ENCODE results near the gene TRPV2.

TRPV2 gene

DNA sequence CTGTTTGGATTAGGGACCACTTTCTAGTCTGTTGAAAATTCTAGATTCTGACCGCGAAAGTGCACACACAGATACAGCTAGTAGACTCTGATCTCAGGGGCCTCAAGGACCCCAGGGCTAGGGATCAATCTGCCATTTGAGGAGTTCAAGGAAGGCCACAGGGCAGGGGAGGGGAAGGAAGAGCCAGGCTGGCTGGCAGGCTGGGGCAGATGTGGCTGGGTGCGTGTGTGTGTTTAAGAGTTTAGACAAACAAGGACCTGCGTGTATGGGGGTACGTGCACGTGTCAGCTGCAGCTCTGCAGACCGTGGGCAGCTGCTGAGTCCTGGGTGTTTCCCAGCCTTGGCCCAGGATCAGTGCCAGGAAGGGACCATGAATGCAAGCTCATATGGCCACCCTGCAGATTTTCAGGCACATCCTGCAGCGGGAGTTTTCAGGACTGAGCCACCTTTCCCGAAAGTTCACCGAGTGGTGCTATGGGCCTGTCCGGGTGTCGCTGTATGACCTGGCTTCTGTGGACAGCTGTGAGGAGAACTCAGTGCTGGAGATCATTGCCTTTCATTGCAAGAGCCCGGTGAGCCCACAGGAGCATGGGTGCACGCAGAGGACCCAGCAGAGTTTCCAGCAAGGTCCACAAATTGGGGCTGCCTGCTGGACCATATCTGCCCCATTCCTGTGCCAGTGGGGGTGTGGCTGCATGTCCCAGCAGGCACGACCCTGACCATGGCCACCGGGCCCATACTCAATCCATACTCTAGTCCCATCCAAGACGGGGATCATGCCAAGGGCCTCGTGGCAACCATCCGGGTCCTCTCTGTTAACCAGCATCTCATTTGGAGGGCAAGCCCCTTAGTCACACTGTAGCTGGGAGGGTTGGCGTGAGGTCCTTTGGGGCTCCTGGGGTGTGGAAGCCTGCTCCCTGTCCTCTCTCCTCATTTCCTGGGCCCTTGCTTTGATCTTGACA lies 10.6 kb downstream of the TRPV2 start:
- Histone ChIP-seq H3K4me3 (ENCODE audit: low read depth, low read length) (no peak overlapping the region), H3K4me1 (ENCODE audit: control insufficient read depth, insufficient read depth, low read length, unreplicated experiment) (no peaks in the 10 kb centered on the region), H3K27ac (ENCODE audit: low read depth, low read length) (no peak overlapping the region), H2AFZ (ENCODE audit: low read length, unreplicated experiment) (no peak overlapping the region), H3K36me3 (ENCODE audit: insufficient read depth, low read length) (peaks cover 9% of the 10 kb centered on the region; the same call in 1 of the 2 replicates), H3K79me2 (ENCODE audit: control insufficient read depth, insufficient read depth, low read length, unreplicated experiment) (peaks cover 5% of the 10 kb centered on the region), H3K27me3 (ENCODE audit: insufficient read depth, low read length) (no peaks in the 10 kb centered on the region)

DNA sequence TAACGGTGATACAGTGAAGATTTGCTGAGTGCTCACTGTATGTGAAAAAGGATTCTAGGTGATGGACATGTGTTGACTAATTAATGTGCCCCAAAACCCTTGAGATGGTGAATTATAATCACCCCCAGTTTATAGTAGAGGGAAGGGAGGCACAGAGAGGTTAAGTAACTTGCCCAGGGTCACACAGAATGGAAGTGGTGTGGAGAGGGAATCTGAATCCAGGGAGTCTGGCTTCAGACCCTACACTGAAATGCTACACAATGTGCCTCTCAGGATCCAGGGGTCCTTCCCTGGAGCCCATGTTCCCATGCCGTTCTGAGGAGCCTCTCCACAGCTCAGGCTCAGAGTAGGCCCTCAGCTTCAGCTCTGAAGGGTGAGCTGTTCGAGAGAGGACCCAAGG lies 11.6 kb downstream of the TRPV2 start:
- Histone ChIP-seq H3K27ac (ENCODE audit: low read depth, low read length) (no peak overlapping the region), H3K4me1 (ENCODE audit: control insufficient read depth, insufficient read depth, low read length, unreplicated experiment) (no peaks in the 10 kb centered on the region), H3K27me3 (ENCODE audit: insufficient read depth, low read length) (no peaks in the 10 kb centered on the region), H3K79me2 (ENCODE audit: control insufficient read depth, insufficient read depth, low read length, unreplicated experiment) (no peaks in the 10 kb centered on the region), H3K36me3 (ENCODE audit: insufficient read depth, low read length) (peaks cover 5% of the 10 kb centered on the region; the same call in 1 of the 2 replicates), H3K4me3 (ENCODE audit: low read depth, low read length) (no peak overlapping the region), H2AFZ (ENCODE audit: low read length, unreplicated experiment) (no peak overlapping the region)

DNA sequence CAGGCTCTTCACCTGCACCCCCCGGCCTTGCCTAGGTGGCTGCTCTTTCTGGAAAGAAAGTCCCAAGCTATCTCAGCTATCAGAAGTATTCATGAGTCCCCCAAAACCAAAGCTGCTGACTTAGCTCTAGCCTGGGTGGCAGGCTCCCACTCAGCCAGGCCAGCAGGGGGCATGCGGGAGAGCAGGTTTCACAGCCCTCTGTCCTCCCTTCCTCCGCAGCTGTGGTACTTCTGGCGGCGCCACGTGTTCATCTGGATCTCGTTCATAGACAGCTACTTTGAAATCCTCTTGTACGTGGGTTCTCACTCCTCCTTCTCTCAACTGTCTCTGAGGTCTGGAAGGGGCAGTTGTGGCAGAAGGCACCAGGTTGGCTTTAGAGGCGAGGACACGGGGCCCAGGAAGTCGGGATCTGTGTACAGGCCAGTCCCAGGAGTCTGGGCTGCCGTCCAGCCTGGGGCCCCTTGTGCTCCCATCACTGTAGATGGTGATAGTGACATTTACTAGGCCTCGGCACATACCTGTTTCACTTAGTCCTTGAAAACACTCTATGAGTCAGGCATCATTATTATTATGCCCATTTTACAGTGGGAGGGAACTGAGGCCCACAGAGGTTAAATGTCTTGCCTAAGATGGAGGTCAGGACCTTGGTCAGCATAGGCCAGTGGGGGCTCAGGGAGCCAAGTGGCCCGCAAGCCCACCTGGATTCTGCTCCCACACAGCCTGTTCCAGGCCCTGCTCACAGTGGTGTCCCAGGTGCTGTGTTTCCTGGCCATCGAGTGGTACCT lies 12.9 kb downstream of the TRPV2 start:
- Histone ChIP-seq H3K27ac (ENCODE audit: low read depth, low read length) (no peak overlapping the region), H3K36me3 (ENCODE audit: insufficient read depth, low read length) (peaks cover 5% of the 10 kb centered on the region; the same call in 1 of the 2 replicates)

DNA sequence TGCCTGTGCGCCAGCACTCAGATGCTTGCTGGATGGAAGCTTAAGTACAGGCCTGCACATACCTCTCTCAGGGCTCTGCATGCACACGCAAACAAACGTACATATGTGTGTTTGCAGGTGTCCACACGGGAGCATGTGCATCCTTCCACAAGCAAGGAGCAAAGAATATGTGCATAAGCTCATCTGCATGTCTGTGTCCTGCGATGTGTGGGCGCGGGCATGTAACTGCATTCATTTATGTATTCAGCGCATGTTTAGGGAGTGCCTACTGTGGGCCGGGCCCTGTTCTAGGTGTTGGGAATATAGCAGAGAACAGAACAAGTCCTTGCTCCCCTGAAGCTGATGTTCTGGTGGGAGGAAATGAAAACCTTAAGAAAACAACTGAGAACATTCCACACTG lies 13.7 kb downstream of the TRPV2 start:
- no peaks in the 10 kb centered on the region for H3K4me1 ChIP-seq (ENCODE audit: control insufficient read depth, insufficient read depth, low read length, unreplicated experiment)
- no peak overlapping the region for H3K4me3 ChIP-seq (ENCODE audit: low read depth, low read length)
- H2AFZ ChIP-seq (ENCODE audit: low read length, unreplicated experiment): no peak overlapping the region
- no peaks in the 10 kb centered on the region for H3K27me3 ChIP-seq (ENCODE audit: insufficient read depth, low read length)
- H3K36me3 ChIP-seq (ENCODE audit: insufficient read depth, low read length): peaks cover 5% of the 10 kb centered on the region; the same call in 1 of the 2 replicates
- H3K79me2 ChIP-seq (ENCODE audit: control insufficient read depth, insufficient read depth, low read length, unreplicated experiment): no peaks in the 10 kb centered on the region
- no peak overlapping the region for H3K27ac ChIP-seq (ENCODE audit: low read depth, low read length)

More for the DNA sequence above, 12.9 kb downstream of the TRPV2 start:
- H3K4me3 ChIP-seq (ENCODE audit: low read depth, low read length): no peak overlapping the region
- no peaks in the 10 kb centered on the region for H3K4me1 ChIP-seq (ENCODE audit: control insufficient read depth, insufficient read depth, low read length, unreplicated experiment)
- no peaks in the 10 kb centered on the region for H3K27me3 ChIP-seq (ENCODE audit: insufficient read depth, low read length)
- no peaks in the 10 kb centered on the region for H3K79me2 ChIP-seq (ENCODE audit: control insufficient read depth, insufficient read depth, low read length, unreplicated experiment)
- H2AFZ ChIP-seq (ENCODE audit: low read length, unreplicated experiment): no peak overlapping the region

DNA sequence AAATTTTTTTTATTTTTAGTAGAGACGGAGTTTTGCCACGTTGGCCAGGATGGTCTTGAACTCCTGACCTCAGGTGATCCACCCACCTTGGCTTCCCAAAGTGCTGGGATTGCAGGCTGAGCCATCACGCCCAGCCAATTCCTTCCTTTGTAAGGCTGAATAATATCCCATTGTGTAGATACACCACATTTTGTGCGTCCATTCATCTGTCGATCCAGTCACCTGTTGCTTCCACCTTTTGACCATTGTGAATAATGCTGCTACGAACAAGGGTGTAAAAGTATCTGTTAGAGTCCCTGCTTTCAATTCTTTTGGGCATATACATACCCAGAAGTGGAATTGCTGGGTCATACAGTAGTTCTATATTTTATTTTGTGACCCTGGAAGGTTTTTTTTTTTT lies 15.3 kb downstream of the TRPV2 start:
- Histone ChIP-seq H3K4me1 (ENCODE audit: control insufficient read depth, insufficient read depth, low read length, unreplicated experiment) (no peaks in the 10 kb centered on the region), H3K27ac (ENCODE audit: low read depth, low read length) (no peak overlapping the region), H3K36me3 (ENCODE audit: insufficient read depth, low read length) (peaks cover 5% of the 10 kb centered on the region; the same call in 1 of the 2 replicates), H3K4me3 (ENCODE audit: low read depth, low read length) (no peak overlapping the region), H2AFZ (ENCODE audit: low read length, unreplicated experiment) (no peak overlapping the region), H3K27me3 (ENCODE audit: insufficient read depth, low read length) (no peaks in the 10 kb centered on the region), H3K79me2 (ENCODE audit: control insufficient read depth, insufficient read depth, low read length, unreplicated experiment) (no peaks in the 10 kb centered on the region)

DNA sequence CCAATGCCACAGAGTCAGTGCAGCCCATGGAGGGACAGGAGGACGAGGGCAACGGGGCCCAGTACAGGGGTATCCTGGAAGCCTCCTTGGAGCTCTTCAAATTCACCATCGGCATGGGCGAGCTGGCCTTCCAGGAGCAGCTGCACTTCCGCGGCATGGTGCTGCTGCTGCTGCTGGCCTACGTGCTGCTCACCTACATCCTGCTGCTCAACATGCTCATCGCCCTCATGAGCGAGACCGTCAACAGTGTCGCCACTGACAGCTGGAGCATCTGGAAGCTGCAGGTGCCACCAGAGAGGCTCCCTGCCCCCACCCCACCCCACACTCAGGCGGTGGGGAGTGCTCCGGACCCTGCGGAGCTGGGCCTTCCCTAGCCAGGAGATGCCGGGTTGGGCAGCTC lies 16.6 kb downstream of the TRPV2 start:
- H3K36me3 ChIP-seq (ENCODE audit: insufficient read depth, low read length): peaks cover 5% of the 10 kb centered on the region; the same call in 1 of the 2 replicates
- no peaks in the 10 kb centered on the region for H3K79me2 ChIP-seq (ENCODE audit: control insufficient read depth, insufficient read depth, low read length, unreplicated experiment)
- H3K4me3 ChIP-seq (ENCODE audit: low read depth, low read length): no peak overlapping the region
- no peak overlapping the region for H2AFZ ChIP-seq (ENCODE audit: low read length, unreplicated experiment)
- no peaks in the 10 kb centered on the region for H3K27me3 ChIP-seq (ENCODE audit: insufficient read depth, low read length)
- no peaks in the 10 kb centered on the region for H3K4me1 ChIP-seq (ENCODE audit: control insufficient read depth, insufficient read depth, low read length, unreplicated experiment)
- no peak overlapping the region for H3K27ac ChIP-seq (ENCODE audit: low read depth, low read length)

DNA sequence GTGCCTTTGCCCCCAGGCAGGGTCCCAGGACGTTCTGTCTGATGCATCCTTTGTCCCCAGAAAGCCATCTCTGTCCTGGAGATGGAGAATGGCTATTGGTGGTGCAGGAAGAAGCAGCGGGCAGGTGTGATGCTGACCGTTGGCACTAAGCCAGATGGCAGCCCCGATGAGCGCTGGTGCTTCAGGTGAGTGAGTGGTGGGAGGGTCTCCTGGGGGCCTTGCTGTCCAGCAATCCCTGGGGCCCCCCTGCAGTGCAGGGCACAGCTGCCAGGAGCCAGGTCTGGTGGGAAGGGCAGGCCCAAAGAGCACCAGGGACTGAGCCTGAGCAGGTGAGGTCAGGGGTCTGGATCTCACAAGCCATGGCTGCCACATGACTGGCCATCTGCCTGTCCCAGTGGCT lies 18.1 kb downstream of the TRPV2 start:
- Histone ChIP-seq H3K36me3 (ENCODE audit: insufficient read depth, low read length) (peaks cover 5% of the 10 kb centered on the region; the same call in 1 of the 2 replicates), H3K27me3 (ENCODE audit: insufficient read depth, low read length) (no peaks in the 10 kb centered on the region), H2AFZ (ENCODE audit: low read length, unreplicated experiment) (no peak overlapping the region), H3K4me1 (ENCODE audit: control insufficient read depth, insufficient read depth, low read length, unreplicated experiment) (peaks cover 3% of the 10 kb centered on the region), H3K27ac (ENCODE audit: low read depth, low read length) (no peak overlapping the region), H3K4me3 (ENCODE audit: low read depth, low read length) (no peak overlapping the region), H3K79me2 (ENCODE audit: control insufficient read depth, insufficient read depth, low read length, unreplicated experiment) (no peaks in the 10 kb centered on the region)

DNA sequence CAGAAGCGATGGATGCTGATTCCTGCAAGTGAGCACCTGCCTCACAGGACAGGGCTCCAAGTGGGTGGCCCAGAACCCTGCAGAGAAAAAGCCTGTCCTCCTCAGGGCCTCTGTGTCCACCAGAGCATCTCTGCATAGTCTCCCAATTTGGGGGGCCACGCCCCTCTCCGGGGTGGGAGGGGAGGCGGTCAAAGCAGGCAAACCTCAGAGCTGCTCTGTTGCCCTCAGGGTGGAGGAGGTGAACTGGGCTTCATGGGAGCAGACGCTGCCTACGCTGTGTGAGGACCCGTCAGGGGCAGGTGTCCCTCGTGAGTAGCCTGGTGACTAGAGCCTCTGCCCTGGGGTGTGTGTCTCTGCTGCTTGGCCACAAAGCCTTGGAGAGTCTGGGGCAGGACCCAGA lies 19.3 kb downstream of the TRPV2 start:
- H3K27me3 ChIP-seq (ENCODE audit: insufficient read depth, low read length): no peaks in the 10 kb centered on the region
- H2AFZ ChIP-seq (ENCODE audit: low read length, unreplicated experiment): no peak overlapping the region
- H3K4me3 ChIP-seq (ENCODE audit: low read depth, low read length): no peak overlapping the region
- no peak overlapping the region for H3K27ac ChIP-seq (ENCODE audit: low read depth, low read length)
- H3K36me3 ChIP-seq (ENCODE audit: insufficient read depth, low read length): peaks cover 3% of the 10 kb centered on the region; the same call in 1 of the 2 replicates
- peaks cover 3% of the 10 kb centered on the region for H3K4me1 ChIP-seq (ENCODE audit: control insufficient read depth, insufficient read depth, low read length, unreplicated experiment)
- H3K79me2 ChIP-seq (ENCODE audit: control insufficient read depth, insufficient read depth, low read length, unreplicated experiment): peaks cover 9% of the 10 kb centered on the region

DNA sequence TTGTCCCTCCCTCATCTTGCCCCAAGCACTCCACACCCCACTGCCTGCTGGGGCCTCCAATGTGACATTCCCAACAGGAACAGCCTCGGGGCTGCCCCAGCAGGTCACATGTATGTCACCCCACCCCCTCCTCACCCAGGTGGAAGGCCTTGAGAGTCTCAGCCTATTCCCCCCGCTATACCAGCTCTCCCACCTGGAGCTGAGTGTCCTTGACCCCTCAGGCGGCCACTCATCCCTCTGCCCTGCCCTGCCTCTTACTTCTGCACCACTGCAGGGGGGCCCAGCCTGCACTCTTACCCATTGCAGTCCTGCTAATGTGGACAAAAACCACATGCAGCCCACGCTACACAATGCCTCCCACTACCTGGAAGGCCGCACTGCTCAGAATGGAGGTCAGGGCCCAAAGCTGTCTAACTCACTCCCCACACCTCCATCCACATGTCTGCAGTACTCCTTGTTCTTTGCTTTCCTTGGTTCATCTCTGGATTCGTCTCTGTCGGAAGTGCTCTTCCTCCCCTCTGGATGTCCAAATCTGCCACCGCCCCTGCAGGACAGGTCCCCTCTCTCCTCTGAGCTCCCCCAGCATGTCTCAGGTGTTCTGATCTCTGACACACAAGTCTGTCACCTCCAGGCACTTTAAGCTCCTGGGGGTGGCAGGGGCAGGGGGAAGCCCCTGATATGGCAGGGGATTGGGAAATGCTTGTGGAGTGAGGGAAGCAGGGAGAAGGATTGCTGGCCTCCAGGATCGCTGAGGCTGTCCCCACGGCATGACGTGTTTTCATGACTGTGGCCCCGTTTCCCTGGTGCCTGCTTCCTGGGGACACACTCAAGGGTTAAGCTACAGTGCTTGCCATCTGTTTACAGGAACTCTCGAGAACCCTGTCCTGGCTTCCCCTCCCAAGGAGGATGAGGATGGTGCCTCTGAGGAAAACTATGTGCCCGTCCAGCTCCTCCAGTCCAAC lies 20.8 kb downstream of the TRPV2 start:
- H3K4me3 ChIP-seq (ENCODE audit: low read depth, low read length): no peak overlapping the region
- H3K4me1 ChIP-seq (ENCODE audit: control insufficient read depth, insufficient read depth, low read length, unreplicated experiment): peaks cover 10% of the 10 kb centered on the region
- H3K36me3 ChIP-seq (ENCODE audit: insufficient read depth, low read length): peaks cover 18% of the 10 kb centered on the region
- no peaks in the 10 kb centered on the region for H3K27me3 ChIP-seq (ENCODE audit: insufficient read depth, low read length)
- no peak overlapping the region for H2AFZ ChIP-seq (ENCODE audit: low read length, unreplicated experiment)
- peaks cover 24% of the 10 kb centered on the region for H3K79me2 ChIP-seq (ENCODE audit: control insufficient read depth, insufficient read depth, low read length, unreplicated experiment)
- H3K27ac ChIP-seq (ENCODE audit: low read depth, low read length): no peak overlapping the region

DNA sequence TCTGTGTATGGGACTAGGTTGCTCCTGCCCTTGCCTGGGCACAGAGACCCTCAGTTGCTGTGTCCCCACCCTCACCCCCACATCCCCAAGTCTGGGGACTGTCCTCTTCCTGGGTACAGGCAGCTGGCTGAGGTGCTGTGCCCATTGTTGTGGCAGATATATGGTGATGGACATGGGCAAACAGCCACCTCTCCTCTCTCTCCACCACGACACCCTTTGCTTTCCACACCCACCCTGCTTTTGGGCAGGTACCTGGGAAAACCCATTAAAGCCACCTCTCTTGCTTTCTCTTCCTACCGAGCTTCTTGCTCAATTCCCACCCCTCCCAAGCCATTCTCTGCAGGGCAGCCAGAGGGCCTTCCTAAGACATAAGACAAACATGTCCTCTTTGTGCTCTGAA lies 21.7 kb downstream of the TRPV2 start:
- Histone ChIP-seq H3K4me1 (ENCODE audit: control insufficient read depth, insufficient read depth, low read length, unreplicated experiment) (peaks cover 19% of the 10 kb centered on the region), H3K36me3 (ENCODE audit: insufficient read depth, low read length) (peaks cover 27% of the 10 kb centered on the region), H3K4me3 (ENCODE audit: low read depth, low read length) (no peak overlapping the region), H3K27me3 (ENCODE audit: insufficient read depth, low read length) (no peaks in the 10 kb centered on the region), H3K79me2 (ENCODE audit: control insufficient read depth, insufficient read depth, low read length, unreplicated experiment) (peaks cover 33% of the 10 kb centered on the region), H2AFZ (ENCODE audit: low read length, unreplicated experiment) (no peak overlapping the region), H3K27ac (ENCODE audit: low read depth, low read length) (no peak overlapping the region)

Measured in ACC112 (cell line).